ENCODE data around the gene CNOT6.

- no peak for TF ChIP-seq GATA2 (IDR thresholded peaks at IDR 0.05; ENCODE audit: low read depth, low read length)
- no peak for TF ChIP-seq GATA3 (IDR thresholded peaks at IDR 0.05; ENCODE audit: low read depth, low read length)
These were observed 24.3 kb upstream of the CNOT6 start for GRCh38 chr5:180469866-180470265.

Measured in SH-SY5Y (cell line).